Mesodermal cell (in vitro differentiated cells): ENCODE results near the gene SGK1.
A peak's percentile ranks its signal among the peaks of the same experiment; 100 is the strongest.

ENCODE experiments used
- H3K27ac ChIP-seq: 2 replicates; pipeline ENCODE4 v1.7.0; 2013; ENCODE audit warnings: mild to moderate bottlenecking, low read depth, low read length, moderate library complexity; ENCODE audit not compliant: severe bottlenecking
- H3K36me3 ChIP-seq: 2 replicates; pipeline ENCODE4 v1.7.1; 2013; ENCODE audit warnings: mild to moderate bottlenecking, low read length, moderate library complexity; ENCODE audit not compliant: control insufficient read depth, insufficient read depth
- H3K4me1 ChIP-seq: one replicate; pipeline ENCODE4 v1.7.1; 2013; ENCODE audit warnings: mild to moderate bottlenecking, low read length; ENCODE audit not compliant: insufficient read depth, control insufficient read depth, poor library complexity, severe bottlenecking
- H3K4me3 ChIP-seq: 2 replicates; pipeline ENCODE4 v1.7.0; 2013; ENCODE audit warnings: low read length, control low read depth, mild to moderate bottlenecking; ENCODE audit not compliant: insufficient read depth, poor library complexity, severe bottlenecking; ENCODE audit errors: extremely low read depth
- H3K9me3 ChIP-seq: 2 replicates; pipeline ENCODE4 v1.7.1; 2013; ENCODE audit warnings: mild to moderate bottlenecking, low read length, moderate library complexity; ENCODE audit not compliant: control insufficient read depth
- WGBS, 2 experiments: methylation state at CpG; one replicate each; pipeline ENCODE4 v1.1.5; 2013; ENCODE audit warnings: missing lambda C conversion rate in 2 of 2; ENCODE audit not compliant: insufficient coverage in 2 of 2; 5-methylcytosine and 5-hydroxymethylcytosine counted together

SGK1 gene

DNA sequence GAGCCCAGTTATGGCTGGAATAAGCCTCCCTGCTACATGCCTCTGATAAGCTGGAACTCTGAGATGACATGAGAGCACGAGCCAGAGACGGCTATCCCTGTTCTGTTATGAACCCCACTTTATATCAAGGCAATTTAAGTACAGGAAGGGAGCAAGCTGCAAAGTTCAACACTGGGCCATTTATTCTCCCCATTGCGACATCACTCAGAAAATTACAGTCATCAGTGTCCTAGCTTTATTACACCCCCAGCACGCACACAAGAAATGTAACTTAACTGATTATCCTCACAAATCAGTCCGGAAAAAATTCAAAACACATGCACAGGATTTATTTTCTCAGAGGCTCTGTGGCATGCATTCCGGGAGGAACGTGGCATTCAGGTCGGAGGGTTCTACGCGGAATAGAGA, 140.2 kb downstream of the SGK1 start:
- WGBS, 2 experiments = 78 to 88% methylated on average over 6 to 9 of the region's 10 CpGs
- peaks cover 12% of the 10 kb centered on the region for H3K36me3 ChIP-seq
- peaks cover 20% of the 10 kb centered on the region for H3K4me1 ChIP-seq
- H3K27ac ChIP-seq = peak overlapping the region; percentile 55
- H3K9me3 ChIP-seq = no peaks in the 10 kb centered on the region
- no peak overlapping the region for H3K4me3 ChIP-seq

DNA sequence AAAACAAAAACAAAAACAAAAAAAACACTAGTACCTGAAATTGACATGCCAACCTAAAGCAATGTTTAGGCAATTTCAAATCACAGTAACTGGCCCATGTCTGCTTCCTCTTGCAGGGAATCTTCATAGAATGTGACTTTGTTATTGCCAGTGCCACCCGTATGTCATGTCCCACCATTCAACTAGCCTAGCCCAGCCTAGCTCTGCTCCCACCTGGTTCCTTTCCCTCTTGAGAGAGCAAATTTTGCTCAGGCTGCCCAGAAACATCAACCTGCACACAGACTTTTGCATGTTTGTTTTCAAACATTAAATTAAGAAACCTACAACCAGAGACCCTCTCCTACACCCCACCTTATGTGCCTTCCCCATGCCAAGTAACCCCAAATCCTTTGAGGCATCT, 140.7 kb downstream of the SGK1 start:
- H3K4me1 ChIP-seq = peaks cover 25% of the 10 kb centered on the region
- H3K4me3 ChIP-seq = no peak overlapping the region
- H3K9me3 ChIP-seq = no peaks in the 10 kb centered on the region
- no peak overlapping the region for H3K27ac ChIP-seq
- 88 to 100% methylated on average over 1 of the region's 1 CpG for WGBS, 2 experiments
- H3K36me3 ChIP-seq = peaks cover 17% of the 10 kb centered on the region

GRCh38 chr6:134176264-134176975, 141.5 kb downstream of the SGK1 start:
- peaks cover 29% of the 10 kb centered on the region for H3K4me1 ChIP-seq
- WGBS, 2 experiments = 19 to 23% methylated on average over 30 to 33 of the region's 35 CpGs
- peaks cover 25% of the 10 kb centered on the region for H3K36me3 ChIP-seq
- peak overlapping the region; percentile 95 for H3K27ac ChIP-seq
- H3K9me3 ChIP-seq = no peaks in the 10 kb centered on the region
- peak overlapping the region; percentile 59 for H3K4me3 ChIP-seq

DNA sequence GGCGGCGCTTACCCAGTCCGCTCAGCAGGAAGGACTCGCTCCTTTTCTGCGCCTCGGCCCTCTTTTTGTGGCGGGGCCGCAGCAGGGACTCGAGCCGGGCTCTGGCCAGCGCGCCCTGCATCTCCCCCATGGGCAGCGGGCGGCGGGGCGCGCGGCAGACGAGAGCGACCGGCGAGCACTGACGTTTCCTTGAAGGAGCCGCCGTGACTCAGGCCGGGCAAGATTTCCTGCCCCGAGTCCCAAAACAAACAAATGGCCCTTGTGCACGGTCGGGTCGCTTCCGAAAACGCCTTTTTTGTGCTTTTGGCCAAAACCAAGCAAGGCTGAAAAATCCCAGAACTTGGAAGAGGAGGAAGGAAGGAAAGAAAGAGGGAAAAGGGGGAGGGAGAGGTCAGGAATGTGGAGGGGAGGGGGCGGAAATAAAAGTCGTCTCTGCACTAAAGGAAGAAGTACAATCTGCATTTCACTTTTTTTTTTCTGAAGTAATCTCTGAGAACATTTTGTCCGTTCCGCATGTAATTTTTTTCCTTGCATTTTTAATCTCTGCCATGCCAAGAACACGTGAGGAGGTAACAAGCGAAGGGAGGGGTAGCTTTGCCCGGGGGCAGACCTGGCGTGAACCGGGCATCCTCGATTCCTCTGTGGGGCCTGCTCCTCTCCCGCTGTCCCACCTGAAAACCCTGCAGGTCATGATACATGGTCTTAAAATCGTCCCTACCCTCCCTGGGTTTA, 142.2 kb downstream of the SGK1 start:
- H3K4me3 ChIP-seq = peak overlapping the region; percentile 59
- no peaks in the 10 kb centered on the region for H3K9me3 ChIP-seq
- H3K36me3 ChIP-seq = peaks cover 32% of the 10 kb centered on the region
- peak overlapping the region; percentile 95 for H3K27ac ChIP-seq
- 0 to 2% methylated on average over 32 to 39 of the region's 44 CpGs for WGBS, 2 experiments
- H3K4me1 ChIP-seq = peaks cover 29% of the 10 kb centered on the region

- 0 to 1% methylated on average over 67 to 81 of the region's 100 CpGs for WGBS, 2 experiments
- Histone ChIP-seq H3K9me3 (no peaks in the 10 kb centered on the region), H3K36me3 (peaks cover 40% of the 10 kb centered on the region), H3K4me1 (peaks cover 33% of the 10 kb centered on the region), H3K27ac (peak overlapping the region; percentile 95), H3K4me3 (peak overlapping the region; percentile 59)
Observed at GRCh38 chr6:134174672-134175531, 143.0 kb downstream of the SGK1 start.

DNA sequence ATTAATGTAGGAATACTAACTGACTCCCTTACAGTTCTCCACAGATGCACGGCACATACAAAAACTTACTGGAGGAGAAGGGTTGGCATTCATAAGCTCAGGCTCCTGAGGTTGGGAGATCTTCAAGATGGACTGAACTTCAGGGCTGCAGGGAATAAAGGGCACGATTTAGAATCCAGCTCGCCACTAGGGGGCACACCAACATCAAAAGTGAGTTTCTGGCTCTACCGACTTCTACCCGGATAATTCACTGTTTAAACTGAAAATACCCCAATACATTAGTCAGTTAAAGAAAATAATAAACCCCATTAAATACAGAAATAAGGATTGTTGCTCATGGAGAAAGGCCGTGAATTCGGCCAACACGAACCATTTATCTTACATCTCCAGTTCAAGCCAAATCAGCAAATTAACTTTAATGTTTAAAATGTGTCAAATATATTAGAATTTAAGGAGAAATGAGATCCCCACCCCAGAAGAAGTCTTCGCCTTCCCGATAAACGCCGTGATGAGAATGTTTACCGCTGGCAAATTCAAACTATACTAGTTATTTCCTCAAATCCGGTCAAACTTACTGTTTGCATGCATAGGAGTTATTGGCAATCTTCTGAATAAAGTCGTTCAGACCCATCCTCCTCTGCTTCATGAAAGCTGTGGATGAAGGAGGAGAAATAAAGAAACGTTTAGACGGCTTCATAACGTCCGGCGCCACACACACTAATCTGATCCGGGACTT, 143.8 kb downstream of the SGK1 start:
- H3K27ac ChIP-seq = peak overlapping the region; percentile 95
- WGBS, 2 experiments = 0 to 3% methylated on average over 5 to 6 of the region's 21 CpGs

DNA sequence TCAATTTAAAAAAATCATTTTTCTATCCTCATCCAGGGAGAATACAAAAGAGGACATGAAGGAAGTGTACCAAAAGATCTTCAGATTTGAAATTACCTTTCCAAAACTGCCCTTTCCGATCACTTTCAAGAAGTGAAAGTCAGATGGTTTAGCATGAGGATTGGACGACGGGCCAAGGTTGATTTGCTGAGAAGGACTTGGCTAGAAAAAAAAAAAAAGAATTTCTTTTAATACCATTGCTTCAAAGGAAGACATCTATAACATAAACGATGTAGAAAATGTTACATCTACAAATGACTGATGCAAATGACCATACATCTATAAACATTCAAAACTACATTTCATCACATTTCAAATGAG, 144.6 kb downstream of the SGK1 start:
- peak overlapping the region; percentile 59 for H3K4me3 ChIP-seq
- no peak overlapping the region for H3K27ac ChIP-seq

More for the DNA sequence above, 143.8 kb downstream of the SGK1 start:
- Histone ChIP-seq H3K36me3 (peaks cover 46% of the 10 kb centered on the region), H3K9me3 (no peaks in the 10 kb centered on the region), H3K4me1 (peaks cover 33% of the 10 kb centered on the region), H3K4me3 (peak overlapping the region; percentile 59)

DNA sequence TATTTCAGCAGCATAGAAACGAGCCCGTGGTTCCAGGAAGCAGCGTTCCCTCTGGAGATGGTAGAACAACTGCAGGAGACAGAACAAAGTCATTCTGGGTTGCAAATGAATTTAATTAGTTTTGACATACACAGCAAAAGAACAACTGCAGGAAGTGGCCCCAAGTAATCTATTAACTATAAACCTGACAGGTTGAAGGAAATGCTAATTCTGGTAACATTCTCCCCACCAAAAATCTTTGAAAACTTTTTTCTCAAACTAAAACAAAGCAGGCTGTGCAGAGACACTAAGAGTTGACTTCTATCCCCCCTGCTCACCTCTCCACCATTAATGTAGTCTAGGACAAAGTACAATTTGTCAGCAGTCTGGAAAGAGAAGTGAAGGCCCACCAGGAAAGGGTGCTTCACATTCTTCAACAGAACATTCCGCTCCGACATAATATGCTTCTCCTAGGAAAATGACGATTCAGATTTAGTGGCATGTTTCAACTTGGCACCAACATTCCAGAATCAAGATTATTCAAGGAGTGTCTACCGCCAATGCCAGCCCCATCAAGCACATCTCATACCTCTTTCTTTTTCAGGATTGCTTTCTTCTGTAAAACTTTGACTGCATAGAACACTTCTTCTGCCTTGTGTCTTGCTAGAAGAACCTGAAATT, 145.1 kb downstream of the SGK1 start:
- H3K4me3 ChIP-seq = peak overlapping the region; percentile 59
- H3K27ac ChIP-seq = no peak overlapping the region
- no peaks in the 10 kb centered on the region for H3K9me3 ChIP-seq
- 96 to 97% methylated on average over 7 of the region's 7 CpGs for WGBS, 2 experiments
- peaks cover 58% of the 10 kb centered on the region for H3K36me3 ChIP-seq
- H3K4me1 ChIP-seq = peaks cover 22% of the 10 kb centered on the region

More for the DNA sequence above, 144.6 kb downstream of the SGK1 start:
- H3K4me1 ChIP-seq = peaks cover 27% of the 10 kb centered on the region
- no peaks in the 10 kb centered on the region for H3K9me3 ChIP-seq
- no CpG with 5 or more reads among the region's 4 CpGs for WGBS, 2 experiments
- H3K36me3 ChIP-seq = peaks cover 54% of the 10 kb centered on the region

DNA sequence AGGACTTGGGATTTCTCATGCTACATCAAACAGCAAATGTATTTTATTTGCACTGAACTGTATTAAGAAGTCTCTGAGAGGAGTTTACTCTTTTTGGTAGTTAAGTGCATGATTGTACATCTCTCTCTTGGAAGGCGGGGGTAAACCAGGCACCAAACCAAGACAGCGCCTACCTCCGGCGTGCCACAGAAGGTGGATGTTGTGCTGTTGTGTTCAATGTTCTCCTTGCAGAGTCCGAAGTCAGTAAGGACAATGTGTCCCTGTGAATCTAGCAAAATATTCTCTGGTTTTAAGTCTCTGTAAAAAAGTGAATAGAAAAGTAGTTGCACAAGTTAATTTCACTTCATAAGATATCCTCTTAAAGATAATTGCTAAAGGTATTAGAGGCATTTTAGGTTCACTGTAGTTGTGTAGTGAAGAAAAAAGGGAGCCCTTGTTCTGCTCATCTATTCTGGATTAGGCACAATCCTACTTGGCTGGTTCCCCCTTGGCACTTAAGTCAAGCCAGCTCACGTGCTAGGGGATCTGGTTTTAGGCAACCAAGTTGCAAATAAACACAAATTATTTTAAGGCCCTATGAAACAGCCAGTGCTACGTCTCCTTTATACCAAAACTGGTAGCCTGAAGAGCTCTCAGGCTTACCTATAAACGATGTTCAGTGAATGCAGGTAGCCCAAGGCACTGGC, 145.7 kb downstream of the SGK1 start:
- peaks cover 58% of the 10 kb centered on the region for H3K36me3 ChIP-seq
- H3K4me1 ChIP-seq = peaks cover 16% of the 10 kb centered on the region
- WGBS, 2 experiments = 96% methylated on average over 7 of the region's 8 CpGs
- H3K4me3 ChIP-seq = peak overlapping the region; percentile 59
- H3K9me3 ChIP-seq = no peaks in the 10 kb centered on the region
- H3K27ac ChIP-seq = no peak overlapping the region
